Stomach (tissue), 4 donors: ENCODE data around the gene SIGLECL1.

ENCODE experiments used
- EP300 ChIP-seq: sonication (generic); formaldehyde crosslinking; IDR thresholded peaks from one replicate; pipeline ENCODE4 v1.6.1; 2017; ENCODE audit warnings: antibody characterized with exemption
- POLR2A ChIP-seq, 4 donors: fragments of 450-650 bp; IDR thresholded peaks; one replicate each; pipeline ENCODE4 v1.6.1; 2016; ENCODE audit warnings: antibody characterized with exemption in 4 of 4, control low read depth in 2 of 4, mild to moderate bottlenecking in 1 of 4, moderate library complexity in 1 of 4

DNA sequence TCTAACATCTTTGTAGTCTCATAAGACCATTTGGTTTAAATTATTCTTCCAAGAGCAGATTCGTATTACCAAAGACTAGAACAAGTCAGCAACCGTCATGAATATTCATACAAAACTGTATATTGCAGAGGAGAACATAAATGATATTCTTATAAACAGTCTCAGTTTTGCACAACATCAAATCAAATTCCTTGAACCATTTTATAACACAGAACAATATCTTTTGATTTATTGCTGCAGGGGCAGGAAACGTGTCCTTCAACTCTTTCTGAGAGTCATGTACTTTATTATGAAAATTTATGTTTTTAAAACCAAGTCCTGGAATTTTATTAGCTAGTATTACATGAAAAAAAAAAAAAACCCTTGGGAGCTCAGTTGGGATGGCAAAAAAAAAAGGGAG is 26.2 kb downstream of the SIGLECL1 start:
- no peak for TF ChIP-seq EP300
- TF ChIP-seq POLR2A (IDR thresholded peaks at IDR 0.05), result no peak
